GOT3 (cell line): ENCODE data around the gene YIPF2.
"Not testable (repeated sequence)": the region's sequence is repeated elsewhere in the genome, so short reads cannot be mapped to it uniquely, and the experiment has no call there.

Experiments used
- DNase-seq: peaks from one replicate; lab custom pipeline; 2025; ENCODE audit warnings: mixed read lengths; lab: John Stamatoyannopoulos, UW

YIPF2 gene

GRCh38 chr19:10911579-10912363, 16.7 kb downstream of the YIPF2 start:
- DNase-seq = no peak

- DNase-seq = no peak
Measured at GRCh38 chr19:10908380-10908960, 20.0 kb downstream of the YIPF2 start.

GRCh38 chr19:10907925-10908324, 20.5 kb downstream of the YIPF2 start:
- no peak for DNase-seq

- no peak for DNase-seq
Measured at GRCh38 chr19:10899151-10899653, 29.2 kb downstream of the YIPF2 start.

GRCh38 chr19:10898633-10899032, 29.8 kb downstream of the YIPF2 start:
- DNase-seq = no peak

- no peak for DNase-seq
Measured at GRCh38 chr19:10896851-10897526, 31.4 kb downstream of the YIPF2 start.

- DNase-seq = no peak
Measured at GRCh38 chr19:10895920-10896319, 32.5 kb downstream of the YIPF2 start.

GRCh38 chr19:10895363-10895762, 33.1 kb downstream of the YIPF2 start:
- no peak for DNase-seq

- DNase-seq = no peak
Measured at GRCh38 chr19:10894911-10895213, 33.6 kb downstream of the YIPF2 start.

- no peak for DNase-seq
Measured at GRCh38 chr19:10892256-10892655, 36.2 kb downstream of the YIPF2 start.

- no peak for DNase-seq
Measured at GRCh38 chr19:10891405-10892086, 36.9 kb downstream of the YIPF2 start.

- DNase-seq = no peak
Measured at GRCh38 chr19:10889880-10890279, 38.6 kb downstream of the YIPF2 start.

GRCh38 chr19:10888421-10888866, 40.0 kb downstream of the YIPF2 start:
- DNase-seq = no peak

GRCh38 chr19:10887616-10888367, 40.6 kb downstream of the YIPF2 start:
- DNase-seq = no peak

GRCh38 chr19:10885201-10886169, 43.0 kb downstream of the YIPF2 start:
- no peak for DNase-seq

GRCh38 chr19:10884274-10884673, 44.2 kb downstream of the YIPF2 start:
- DNase-seq = no peak

GRCh38 chr19:10882108-10882457, 46.4 kb downstream of the YIPF2 start:
- DNase-seq = no peak

GRCh38 chr19:10881403-10882107, 46.9 kb downstream of the YIPF2 start:
- no peak for DNase-seq

- no peak for DNase-seq
Measured at GRCh38 chr19:10878253-10878652, 50.2 kb downstream of the YIPF2 start.

- DNase-seq = not testable (repeated sequence)
Measured at GRCh38 chr19:10877608-10878007, 50.8 kb downstream of the YIPF2 start.
